ELR (cell line): ENCODE data around the gene CFAP43.
"Not testable (repeated sequence)": the region's sequence is repeated elsewhere in the genome, so short reads cannot be mapped to it uniquely, and the experiment has no call there.

Experiments used
- DNase-seq: peaks from one replicate; pipeline ENCODE4 v3.0.0-alpha.2; 2015; ENCODE audit warnings: low read depth

CFAP43 gene

GRCh38 chr10:104232613-104233102 is 494 bp upstream of the CFAP43 start:
- DNase-seq: no peak

DNA sequence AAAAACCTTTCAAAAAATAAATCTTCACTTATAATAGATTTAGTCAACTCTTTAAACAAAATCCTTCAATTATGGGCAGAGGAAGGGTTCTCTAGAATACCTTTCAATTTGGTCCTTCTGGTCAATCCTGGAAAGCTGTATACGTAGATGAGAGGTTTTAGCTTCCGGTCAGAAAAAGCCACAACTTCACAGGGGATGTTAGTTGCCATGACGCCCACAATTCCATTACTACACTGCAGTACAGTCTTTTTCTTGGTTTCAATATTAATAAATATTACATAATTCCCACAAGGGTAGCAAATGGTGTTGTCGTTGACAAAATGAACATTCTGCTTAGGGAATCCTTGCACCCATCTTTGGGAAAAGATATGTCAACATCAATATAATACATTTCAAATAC is 1.7 kb downstream of the CFAP43 start:
- no peak for DNase-seq

DNA sequence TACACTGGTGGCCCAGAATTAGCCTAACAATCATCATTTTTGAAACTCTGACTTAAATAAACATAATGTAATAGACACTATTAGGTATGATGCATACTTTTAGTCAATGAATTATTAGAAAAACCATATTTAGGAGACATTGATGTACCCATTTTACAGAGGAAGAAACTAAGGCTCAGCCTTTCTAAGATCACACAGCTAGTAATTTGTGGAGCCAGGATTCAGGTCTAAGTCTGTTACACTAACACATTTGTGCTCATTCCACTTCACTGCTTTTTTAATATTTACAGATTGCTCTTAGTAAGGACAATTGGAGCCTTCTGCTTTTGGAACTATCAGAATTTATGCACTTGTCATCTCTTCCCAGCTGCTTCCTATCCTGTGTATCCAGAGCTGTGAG is 8.9 kb downstream of the CFAP43 start:
- no peak for DNase-seq

DNA sequence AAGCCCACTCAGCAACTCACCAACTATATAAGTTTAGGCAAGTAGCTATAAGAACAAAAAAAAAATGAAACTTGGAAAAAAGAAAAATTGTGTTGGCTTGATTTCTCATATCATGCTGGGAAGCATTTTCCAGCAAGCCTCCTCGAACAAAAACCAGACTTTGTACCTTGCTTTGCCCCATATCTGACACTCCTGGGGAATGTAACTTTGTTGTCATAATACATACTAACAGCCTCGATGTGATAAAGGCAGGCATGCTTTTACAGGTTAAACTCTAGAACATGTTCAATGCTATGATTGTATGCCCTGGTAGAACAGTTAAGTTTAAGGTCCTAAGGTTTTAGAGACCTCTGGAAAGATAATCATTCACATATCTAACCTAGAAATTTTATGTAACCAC is 11.6 kb downstream of the CFAP43 start:
- no peak for DNase-seq

GRCh38 chr10:104218751-104219150 is 13.4 kb downstream of the CFAP43 start:
- no peak for DNase-seq

GRCh38 chr10:104216631-104217030 is 15.5 kb downstream of the CFAP43 start:
- no peak for DNase-seq

DNA sequence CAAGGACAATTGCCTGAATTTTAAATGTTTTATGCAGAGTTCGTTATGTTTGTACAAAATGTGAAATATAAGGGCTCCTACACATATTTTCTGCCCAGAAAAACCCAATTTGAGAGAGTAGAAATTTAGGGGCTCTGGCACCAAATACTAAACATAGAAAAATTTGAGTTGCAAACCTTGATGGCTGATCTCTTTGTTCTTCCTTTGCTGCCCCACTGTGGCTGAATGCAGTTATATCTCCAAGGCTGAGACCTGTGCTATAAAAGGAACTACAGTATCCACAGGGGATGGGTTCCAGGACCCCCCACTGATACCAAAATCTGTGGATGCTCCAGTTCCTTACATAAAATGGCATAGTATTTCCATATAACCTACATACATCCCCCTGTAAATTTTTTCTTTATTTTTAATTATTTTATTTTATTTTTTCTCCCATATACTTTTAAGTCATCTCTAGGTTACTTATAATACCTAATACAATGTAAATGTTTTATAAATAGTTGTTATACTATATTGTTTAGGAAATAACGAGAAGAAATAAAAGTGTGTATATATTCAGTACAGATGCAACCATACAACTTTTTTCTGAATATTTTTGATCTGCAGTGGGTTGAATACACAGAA is 22.5 kb downstream of the CFAP43 start:
- peak; percentile 63 for DNase-seq

DNA sequence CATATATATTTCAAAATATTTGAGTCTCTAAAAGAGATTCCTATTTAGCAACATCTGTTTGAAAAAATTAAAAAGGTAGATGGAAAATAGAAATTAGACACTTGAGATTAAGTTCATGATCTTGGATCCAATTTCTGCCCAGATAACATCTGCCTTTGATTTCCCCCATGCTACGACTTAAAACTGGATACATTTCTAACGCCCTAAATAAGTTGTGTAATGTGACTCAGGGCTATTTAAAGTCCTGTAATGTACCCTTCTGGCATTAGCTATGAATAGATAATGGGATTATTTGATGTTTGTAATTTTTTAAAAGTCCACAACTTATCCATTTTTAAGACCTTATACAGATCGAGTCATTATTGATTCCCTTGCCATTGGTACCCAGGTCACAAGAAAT is 23.4 kb downstream of the CFAP43 start:
- DNase-seq: no peak

DNA sequence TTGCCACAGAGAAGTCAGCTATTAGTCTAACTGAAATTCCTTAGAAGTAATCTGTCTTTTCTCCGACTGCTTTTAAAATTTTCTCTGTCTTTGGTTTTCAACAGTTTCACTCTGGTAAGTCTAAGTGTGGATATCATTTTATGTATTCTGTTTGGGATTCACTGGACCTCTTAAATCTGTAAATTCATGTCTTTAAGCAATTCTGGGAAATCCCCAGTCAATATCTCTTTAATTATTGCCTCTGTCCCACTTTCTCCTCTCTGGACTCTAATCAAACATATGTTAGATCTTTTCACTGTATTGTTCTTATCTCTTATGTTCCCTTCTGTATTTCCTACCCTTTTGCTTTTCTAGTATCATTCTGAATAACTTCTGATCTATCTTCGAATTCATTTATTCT is 29.9 kb downstream of the CFAP43 start:
- DNase-seq: no peak

- no peak for DNase-seq
Measured at GRCh38 chr10:104201636-104202035, 30.5 kb downstream of the CFAP43 start.

GRCh38 chr10:104199567-104199966 is 32.6 kb downstream of the CFAP43 start:
- DNase-seq: no peak

- DNase-seq: peak; percentile 34
Measured at GRCh38 chr10:104197364-104197763, 34.8 kb downstream of the CFAP43 start.

DNA sequence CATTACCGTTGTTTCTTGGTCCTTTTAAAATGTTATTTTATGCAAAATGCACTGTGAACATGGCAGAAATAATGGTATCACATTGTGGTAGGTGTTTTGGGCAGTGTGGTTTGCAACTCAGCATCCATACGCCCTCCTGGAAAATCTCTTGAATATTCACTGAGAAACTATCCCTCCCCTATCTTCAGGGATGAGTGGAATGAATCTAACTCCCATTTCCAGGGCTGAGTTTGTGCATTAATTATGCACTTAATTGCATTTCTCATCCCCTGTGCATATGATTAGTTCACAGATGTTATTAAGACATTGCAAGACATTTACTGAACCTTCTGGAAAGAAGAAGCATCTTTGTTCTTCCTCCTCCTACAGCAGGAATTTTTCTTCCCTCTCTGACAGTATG is 36.5 kb downstream of the CFAP43 start:
- DNase-seq: no peak

DNA sequence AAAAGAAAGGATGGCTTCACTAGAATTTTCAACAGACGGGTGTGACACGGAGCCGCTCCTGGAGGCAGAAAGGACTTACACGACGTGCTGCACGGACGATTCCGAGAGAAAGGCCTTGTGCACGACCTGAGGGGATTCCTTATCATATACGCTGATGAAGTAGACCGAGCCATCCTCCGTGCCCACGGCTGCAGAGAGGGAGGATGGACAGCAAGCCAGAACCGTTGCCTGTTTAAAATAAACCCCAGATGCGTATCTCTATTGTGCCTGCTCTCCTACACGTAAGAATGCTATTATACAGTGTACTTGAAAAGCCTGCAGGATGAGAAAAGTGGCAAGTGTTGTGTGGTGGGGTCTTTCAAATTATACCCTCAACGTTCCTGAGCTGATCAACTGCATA is 38.4 kb downstream of the CFAP43 start:
- DNase-seq: no peak

DNA sequence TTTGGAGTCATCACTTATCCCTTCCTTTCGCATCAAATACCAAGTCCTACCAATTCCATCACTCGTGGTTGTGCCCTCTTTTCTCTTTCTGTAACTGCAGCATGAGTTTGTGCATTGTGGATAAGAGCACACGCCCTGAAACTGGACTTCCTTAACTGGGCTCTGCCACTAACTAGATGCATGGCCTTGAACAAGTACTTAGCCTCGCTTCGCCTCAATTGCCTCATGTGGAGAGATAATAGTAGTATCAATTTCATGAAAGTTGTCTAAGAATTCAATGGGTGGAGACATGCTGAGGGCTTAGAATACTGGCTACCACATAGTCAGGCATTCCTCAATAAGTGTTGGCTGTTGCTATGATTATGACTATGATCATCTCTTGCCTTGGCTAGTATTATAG is 41.5 kb downstream of the CFAP43 start:
- no peak for DNase-seq

GRCh38 chr10:104183682-104184081 is 48.5 kb downstream of the CFAP43 start:
- DNase-seq: no peak

DNA sequence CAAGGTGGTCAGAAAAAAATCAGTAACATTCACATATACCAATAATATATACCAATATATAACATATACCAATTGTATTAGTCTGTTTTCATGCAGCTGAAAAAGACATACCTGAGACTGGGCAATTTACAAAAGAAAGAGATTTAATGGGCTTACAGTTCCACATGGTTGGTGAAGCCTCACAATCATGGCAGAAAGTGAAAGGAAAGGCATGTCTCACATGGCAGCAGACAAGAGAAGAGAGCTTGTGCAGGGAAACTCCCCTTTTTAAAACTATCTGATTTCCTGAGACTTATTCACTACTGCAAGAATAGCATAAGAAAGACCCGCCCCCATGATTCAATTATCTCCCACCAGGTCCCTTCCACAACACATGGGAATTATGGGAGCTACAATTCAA is 58.0 kb downstream of the CFAP43 start:
- not testable (repeated sequence) for DNase-seq

- no peak for DNase-seq
Measured at GRCh38 chr10:104170610-104171254, 61.4 kb downstream of the CFAP43 start.

DNA sequence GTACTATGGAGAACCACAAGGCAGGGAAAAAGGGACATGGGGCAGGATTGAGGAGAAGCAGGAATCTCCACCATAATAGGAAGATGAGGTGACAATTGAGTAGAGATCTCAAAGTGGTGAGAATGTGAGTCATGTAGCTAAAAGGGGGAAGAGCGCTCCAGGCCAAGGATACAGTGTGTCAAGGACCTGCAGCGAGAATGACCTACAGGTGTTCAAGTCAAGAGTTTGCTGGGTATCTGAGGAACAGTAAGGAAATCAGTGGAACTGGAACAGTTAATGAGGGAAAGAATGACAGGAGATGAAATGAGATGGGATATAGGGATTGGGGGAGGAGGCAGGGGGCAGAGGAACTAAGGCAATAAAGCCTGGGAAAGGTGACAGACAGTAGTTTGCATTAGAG is 76.6 kb downstream of the CFAP43 start:
- DNase-seq: no peak

GRCh38 chr10:104151737-104152136 is 80.4 kb downstream of the CFAP43 start:
- no peak for DNase-seq

DNA sequence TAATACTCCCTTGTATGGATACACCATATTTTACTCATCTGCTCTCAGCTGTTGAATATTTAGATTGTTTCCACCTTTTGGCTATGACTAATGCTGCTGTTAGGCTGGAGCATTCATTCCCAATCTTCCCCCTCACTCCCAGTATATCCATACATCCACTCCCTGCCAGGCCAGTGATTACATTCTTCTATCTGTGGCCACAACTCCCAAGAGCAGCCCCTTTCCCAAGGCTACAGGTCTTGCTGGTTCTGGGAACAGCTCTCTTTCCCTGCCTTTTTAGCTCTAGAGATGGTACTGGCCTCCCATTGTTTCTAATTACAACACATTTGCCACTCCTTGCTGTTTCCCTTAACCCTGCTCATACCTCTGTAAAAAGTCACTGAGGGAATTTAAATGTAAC is 82.0 kb downstream of the CFAP43 start:
- peak; percentile 7 for DNase-seq

DNA sequence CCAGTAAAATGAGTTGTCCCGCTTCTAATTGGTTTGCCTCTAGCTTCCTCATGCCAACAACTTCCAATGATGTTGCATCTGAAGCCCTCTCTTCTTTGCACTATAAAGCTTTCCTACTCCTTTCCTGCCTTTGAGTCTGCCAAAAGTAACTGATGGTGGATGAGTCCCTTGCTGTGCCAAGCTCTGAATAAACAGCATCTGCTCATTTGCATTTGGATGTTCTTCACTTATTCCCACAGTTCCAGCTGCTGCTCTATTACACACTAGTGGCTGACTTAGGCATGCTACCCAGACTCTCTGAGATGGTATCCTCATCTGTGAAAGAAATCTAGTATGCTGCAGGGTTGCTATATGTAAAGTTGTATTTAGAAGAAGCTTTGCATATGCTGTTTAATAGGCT is 85.3 kb downstream of the CFAP43 start:
- DNase-seq: no peak

GRCh38 chr10:104144931-104145330 is 87.2 kb downstream of the CFAP43 start:
- no peak for DNase-seq

DNA sequence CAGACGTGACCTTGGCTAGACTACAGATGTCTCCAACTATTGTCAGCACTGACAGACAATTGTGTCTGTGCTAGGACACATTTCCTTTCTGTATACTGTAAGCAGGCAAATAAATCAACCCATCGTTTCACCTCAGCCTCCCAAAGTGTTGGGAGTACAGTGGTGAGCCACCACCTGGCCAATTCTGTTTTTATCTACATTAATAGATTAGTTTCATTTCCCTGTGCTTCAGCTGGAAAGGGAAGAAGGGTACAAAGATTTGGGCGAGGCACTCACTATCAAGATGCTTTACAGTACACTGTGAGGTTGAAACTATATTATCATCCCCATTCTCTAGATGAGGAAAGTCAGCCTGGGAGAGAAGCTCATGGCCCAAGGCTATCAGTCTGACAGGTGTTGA is 88.3 kb downstream of the CFAP43 start:
- DNase-seq: no peak
